OCI-M2 (cell line): Measurements from ENCODE around the gene LYRM2.

ENCODE experiments used
- DNase-seq: peaks from one replicate; lab custom pipeline; 2025; ENCODE audit not compliant: unreplicated experiment; lab: John Stamatoyannopoulos, UW

LYRM2 gene

GRCh38 chr6:89596484-89596883 lies 42.1 kb downstream of the LYRM2 start:
- no peak for DNase-seq

GRCh38 chr6:89596056-89596455 lies 42.5 kb downstream of the LYRM2 start:
- no peak for DNase-seq

GRCh38 chr6:89591745-89592144 lies 46.8 kb downstream of the LYRM2 start:
- no peak for DNase-seq

GRCh38 chr6:89590133-89590532 lies 48.4 kb downstream of the LYRM2 start:
- DNase-seq: no peak

- DNase-seq: no peak
Observed at GRCh38 chr6:89589297-89590025, 49.1 kb downstream of the LYRM2 start.

- no peak for DNase-seq
Observed at GRCh38 chr6:89585154-89585553, 53.4 kb downstream of the LYRM2 start.

- no peak for DNase-seq
Observed at GRCh38 chr6:89584539-89584938, 54.0 kb downstream of the LYRM2 start.

GRCh38 chr6:89583559-89583958 lies 55.0 kb downstream of the LYRM2 start:
- no peak for DNase-seq

GRCh38 chr6:89582669-89583325 lies 55.8 kb downstream of the LYRM2 start:
- DNase-seq: no peak

- no peak for DNase-seq
Observed at GRCh38 chr6:89581689-89582088, 56.9 kb downstream of the LYRM2 start.

- DNase-seq: no peak
Observed at GRCh38 chr6:89580997-89581666, 57.4 kb downstream of the LYRM2 start.

- no peak for DNase-seq
Observed at GRCh38 chr6:89575562-89575960, 63.0 kb downstream of the LYRM2 start.

- DNase-seq: no peak
Observed at GRCh38 chr6:89574910-89575561, 63.5 kb downstream of the LYRM2 start.

GRCh38 chr6:89567630-89568390 lies 70.7 kb downstream of the LYRM2 start:
- DNase-seq: no peak

- DNase-seq: no peak
Observed at GRCh38 chr6:89566930-89567629, 71.5 kb downstream of the LYRM2 start.

- no peak for DNase-seq
Observed at GRCh38 chr6:89566008-89566800, 72.3 kb downstream of the LYRM2 start.

GRCh38 chr6:89564752-89565427 lies 73.7 kb downstream of the LYRM2 start:
- DNase-seq: no peak

GRCh38 chr6:89563866-89564265 lies 74.7 kb downstream of the LYRM2 start:
- DNase-seq: no peak
